Measurements from ENCODE around the gene OR51F1. TPM values are rescaled to one million over a fixed set of nuclear protein-coding genes. Genes with fewer than 3 reads are reported as not detected.

Gene OR51F1
- polyA plus RNA-seq (not detected in 2 replicates), polyA minus RNA-seq (not detected in 2 replicates)

- Histone ChIP-seq H3K27ac (ENCODE audit: low read length) (no peak within 1 kb of the TSS), H3K4me3 (ENCODE audit: low read length) (no peak within 1 kb of the TSS), H3K9ac (ENCODE audit: low read length) (no peak within 1 kb of the TSS), H3K27me3 (ENCODE audit: insufficient read depth, low read depth, low read length) (no peaks in the 10 kb centered on the region), H3K9me2 (ENCODE audit: insufficient read depth, low read length) (no peaks in the 10 kb centered on the region), H3F3A (ENCODE audit: insufficient read depth, low read length, poor library complexity, severe bottlenecking) (no peaks in the 10 kb centered on the region), H4K20me1 (ENCODE audit: insufficient read depth) (no peaks in the 10 kb centered on the region), H3K36me3 (ENCODE audit: insufficient read depth, low read length) (no peaks in the 10 kb centered on the region), H2AFZ (ENCODE audit: low read depth, low read length) (no peak within 1 kb of the TSS), H3K79me2 (replicated peaks; ENCODE audit: insufficient read depth, low read length) (no peaks in the 10 kb centered on the region), H3K9me3 (ENCODE audit: low read length) (no peaks in the 10 kb centered on the region), H3K4me2 (ENCODE audit: low read length) (no peak within 1 kb of the TSS)
- TF ChIP-seq TAF1 (IDR thresholded peaks at IDR 0.05; ENCODE audit: low read depth) (no peak), RAD21 (conservative IDR thresholded peaks at IDR 0.05) (no peak), EP300 (conservative IDR thresholded peaks at IDR 0.05; ENCODE audit: poor library complexity, severe bottlenecking) (no peak), POLR2AphosphoS5 (IDR thresholded peaks at IDR 0.05) (no peak), MXI1 (conservative IDR thresholded peaks at IDR 0.05; ENCODE audit: poor library complexity, severe bottlenecking) (no peak), EZH2 (IDR thresholded peaks at IDR 0.05; ENCODE audit: borderline replicate concordance, insufficient read depth, low read length, poor library complexity, severe bottlenecking) (no peak), SMC3 (conservative IDR thresholded peaks at IDR 0.05; ENCODE audit: poor library complexity) (no peak)
- TF ChIP-seq, protein P1, sequence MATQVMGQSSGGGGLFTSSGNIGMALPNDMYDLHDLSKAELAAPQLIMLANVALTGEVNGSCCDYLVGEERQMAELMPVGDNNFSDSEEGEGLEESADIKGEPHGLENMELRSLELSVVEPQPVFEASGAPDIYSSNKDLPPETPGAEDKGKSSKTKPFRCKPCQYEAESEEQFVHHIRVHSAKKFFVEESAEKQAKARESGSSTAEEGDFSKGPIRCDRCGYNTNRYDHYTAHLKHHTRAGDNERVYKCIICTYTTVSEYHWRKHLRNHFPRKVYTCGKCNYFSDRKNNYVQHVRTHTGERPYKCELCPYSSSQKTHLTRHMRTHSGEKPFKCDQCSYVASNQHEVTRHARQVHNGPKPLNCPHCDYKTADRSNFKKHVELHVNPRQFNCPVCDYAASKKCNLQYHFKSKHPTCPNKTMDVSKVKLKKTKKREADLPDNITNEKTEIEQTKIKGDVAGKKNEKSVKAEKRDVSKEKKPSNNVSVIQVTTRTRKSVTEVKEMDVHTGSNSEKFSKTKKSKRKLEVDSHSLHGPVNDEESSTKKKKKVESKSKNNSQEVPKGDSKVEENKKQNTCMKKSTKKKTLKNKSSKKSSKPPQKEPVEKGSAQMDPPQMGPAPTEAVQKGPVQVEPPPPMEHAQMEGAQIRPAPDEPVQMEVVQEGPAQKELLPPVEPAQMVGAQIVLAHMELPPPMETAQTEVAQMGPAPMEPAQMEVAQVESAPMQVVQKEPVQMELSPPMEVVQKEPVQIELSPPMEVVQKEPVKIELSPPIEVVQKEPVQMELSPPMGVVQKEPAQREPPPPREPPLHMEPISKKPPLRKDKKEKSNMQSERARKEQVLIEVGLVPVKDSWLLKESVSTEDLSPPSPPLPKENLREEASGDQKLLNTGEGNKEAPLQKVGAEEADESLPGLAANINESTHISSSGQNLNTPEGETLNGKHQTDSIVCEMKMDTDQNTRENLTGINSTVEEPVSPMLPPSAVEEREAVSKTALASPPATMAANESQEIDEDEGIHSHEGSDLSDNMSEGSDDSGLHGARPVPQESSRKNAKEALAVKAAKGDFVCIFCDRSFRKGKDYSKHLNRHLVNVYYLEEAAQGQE (IDR thresholded peaks at IDR 0.05; ENCODE audit: borderline replicate concordance) = no peak
- TF ChIP-seq, protein P2, sequence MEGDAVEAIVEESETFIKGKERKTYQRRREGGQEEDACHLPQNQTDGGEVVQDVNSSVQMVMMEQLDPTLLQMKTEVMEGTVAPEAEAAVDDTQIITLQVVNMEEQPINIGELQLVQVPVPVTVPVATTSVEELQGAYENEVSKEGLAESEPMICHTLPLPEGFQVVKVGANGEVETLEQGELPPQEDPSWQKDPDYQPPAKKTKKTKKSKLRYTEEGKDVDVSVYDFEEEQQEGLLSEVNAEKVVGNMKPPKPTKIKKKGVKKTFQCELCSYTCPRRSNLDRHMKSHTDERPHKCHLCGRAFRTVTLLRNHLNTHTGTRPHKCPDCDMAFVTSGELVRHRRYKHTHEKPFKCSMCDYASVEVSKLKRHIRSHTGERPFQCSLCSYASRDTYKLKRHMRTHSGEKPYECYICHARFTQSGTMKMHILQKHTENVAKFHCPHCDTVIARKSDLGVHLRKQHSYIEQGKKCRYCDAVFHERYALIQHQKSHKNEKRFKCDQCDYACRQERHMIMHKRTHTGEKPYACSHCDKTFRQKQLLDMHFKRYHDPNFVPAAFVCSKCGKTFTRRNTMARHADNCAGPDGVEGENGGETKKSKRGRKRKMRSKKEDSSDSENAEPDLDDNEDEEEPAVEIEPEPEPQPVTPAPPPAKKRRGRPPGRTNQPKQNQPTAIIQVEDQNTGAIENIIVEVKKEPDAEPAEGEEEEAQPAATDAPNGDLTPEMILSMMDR (IDR thresholded peaks at IDR 0.05; ENCODE audit: poor library complexity, severe bottlenecking) = no peak
These were observed at the start of gene OR51F1 for GRCh38 chr11:4769838-4770237. OR51F1 (minus strand) TSS chr11:4769938; CDS start chr11:4769938, 0 bp downstream.

GRCh38 chr11:4809246-4809645 lies 39.5 kb upstream of the OR51F1 start:
- H3K4me3 ChIP-seq (ENCODE audit: low read length) = no peak overlapping the region
- H3K9ac ChIP-seq (ENCODE audit: low read length) = no peak overlapping the region
- no peaks in the 10 kb centered on the region for H3F3A ChIP-seq (ENCODE audit: insufficient read depth, low read length, poor library complexity, severe bottlenecking)
- H3K9me3 ChIP-seq (ENCODE audit: low read length) = no peaks in the 10 kb centered on the region
- no peaks in the 10 kb centered on the region for H3K27me3 ChIP-seq (ENCODE audit: insufficient read depth, low read depth, low read length)
- H3K4me2 ChIP-seq (ENCODE audit: low read length) = no peak overlapping the region
- TF ChIP-seq EP300 (conservative IDR thresholded peaks at IDR 0.05; ENCODE audit: poor library complexity, severe bottlenecking) = no peak
- TF ChIP-seq MXI1 (conservative IDR thresholded peaks at IDR 0.05; ENCODE audit: poor library complexity, severe bottlenecking) = no peak
- TF ChIP-seq, protein P2 (IDR thresholded peaks at IDR 0.05; ENCODE audit: poor library complexity, severe bottlenecking) = no peak
- TF ChIP-seq SMC3 (conservative IDR thresholded peaks at IDR 0.05; ENCODE audit: poor library complexity) = no peak
- TF ChIP-seq TAF1 (IDR thresholded peaks at IDR 0.05; ENCODE audit: low read depth) = no peak
- no peak for TF ChIP-seq POLR2AphosphoS5 (IDR thresholded peaks at IDR 0.05)
- TF ChIP-seq RAD21 (conservative IDR thresholded peaks at IDR 0.05) = no peak
- TF ChIP-seq EZH2 (IDR thresholded peaks at IDR 0.05; ENCODE audit: borderline replicate concordance, insufficient read depth, low read length, poor library complexity, severe bottlenecking) = no peak
- TF ChIP-seq, protein P1 (IDR thresholded peaks at IDR 0.05; ENCODE audit: borderline replicate concordance) = no peak
- H3K9me2 ChIP-seq (ENCODE audit: insufficient read depth, low read length) = no peaks in the 10 kb centered on the region
- H3K27ac ChIP-seq (ENCODE audit: low read length) = no peak overlapping the region
- H4K20me1 ChIP-seq (ENCODE audit: insufficient read depth) = no peaks in the 10 kb centered on the region
- H3K79me2 ChIP-seq (replicated peaks; ENCODE audit: insufficient read depth, low read length) = no peaks in the 10 kb centered on the region
- no peaks in the 10 kb centered on the region for H3K36me3 ChIP-seq (ENCODE audit: insufficient read depth, low read length)
- H2AFZ ChIP-seq (ENCODE audit: low read depth, low read length) = no peak overlapping the region

Data from neural cell (in vitro differentiated cells).